SK-N-MC (cell line): ENCODE data around the gene KCNK17.
A peak's percentile ranks its signal among the peaks of the same experiment; 100 is the strongest.

ENCODE experiments used
- DNase-seq: peaks from one replicate; pipeline ENCODE4 v3.0.0-alpha.2; 2011; ENCODE audit warnings: low read depth, low spot score
- H3K27ac ChIP-seq: fragments of 200-600 bp; sonication (generic); 2 replicates; pipeline ENCODE4 v1.5.1; 2016; ENCODE audit warnings: mixed run types
- H3K36me3 ChIP-seq: fragments of 200-600 bp; sonication (generic); 2 replicates; pipeline ENCODE4 v1.6.1; 2017; ENCODE audit warnings: antibody characterized with exemption, low read length, mixed read lengths; ENCODE audit not compliant: insufficient read depth
- H3K4me3 ChIP-seq: fragments of 200-600 bp; sonication (generic); 2 replicates; pipeline ENCODE4 v1.5.1; 2016
- H3K9ac ChIP-seq: fragments of 200-600 bp; sonication (generic); 2 replicates; pipeline ENCODE4 v1.8.0; 2017; ENCODE audit warnings: mixed run types, mixed read lengths; ENCODE audit not compliant: insufficient read length
- H3K9me3 ChIP-seq: fragments of 200-600 bp; sonication (generic); 2 replicates; pipeline ENCODE4 v1.6.1; 2017; ENCODE audit warnings: low read depth, mild to moderate bottlenecking, antibody characterized with exemption, low read length, moderate library complexity, mixed read lengths
- EZH2 ChIP-seq: fragments of 200-600 bp; sonication (generic); IDR thresholded peaks from one replicate; pipeline ENCODE4 v1.6.1; 2017; ENCODE audit warnings: antibody characterized with exemption
- FOXP2 ChIP-seq: optimal IDR thresholded peaks from 2 replicates; pipeline ENCODE3; 2011; ENCODE audit warnings: mild to moderate bottlenecking, moderate library complexity; ENCODE audit not compliant: insufficient read depth; ENCODE audit errors: extremely low read length, control extremely low read depth
- POLR2AphosphoS5 ChIP-seq: IDR thresholded peaks from 2 replicates; pipeline ENCODE4 v1.6.1; 2012; ENCODE audit warnings: mild to moderate bottlenecking, low read depth, low read length, borderline replicate concordance

KCNK17 gene

GRCh38 chr6:39302669-39303424 lies 11.4 kb downstream of the KCNK17 start:
- Histone ChIP-seq H3K9me3 (no peaks in the 10 kb centered on the region), H3K4me3 (no peak overlapping the region), H3K27ac (no peak overlapping the region), H3K9ac (no peak overlapping the region), H3K36me3 (no peaks in the 10 kb centered on the region)
- DNase-seq, result peak; percentile 12
- no peak for TF ChIP-seq FOXP2
- TF ChIP-seq POLR2AphosphoS5, result no peak
- no peak for TF ChIP-seq EZH2

- Histone ChIP-seq H3K36me3 (no peaks in the 10 kb centered on the region), H3K9ac (no peak overlapping the region), H3K4me3 (no peak overlapping the region), H3K27ac (no peak overlapping the region), H3K9me3 (no peaks in the 10 kb centered on the region)
- no peak for DNase-seq
- TF ChIP-seq FOXP2, result no peak
- TF ChIP-seq EZH2, result no peak
- no peak for TF ChIP-seq POLR2AphosphoS5
These were observed 12.2 kb downstream of the KCNK17 start for GRCh38 chr6:39302011-39302410.

GRCh38 chr6:39301606-39302005 lies 12.6 kb downstream of the KCNK17 start:
- Histone ChIP-seq H3K9ac (no peak overlapping the region), H3K36me3 (no peaks in the 10 kb centered on the region), H3K4me3 (no peak overlapping the region), H3K27ac (no peak overlapping the region), H3K9me3 (no peaks in the 10 kb centered on the region)
- no peak for DNase-seq
- TF ChIP-seq POLR2AphosphoS5 (no peak), FOXP2 (no peak), EZH2 (no peak)

- no peak overlapping the region for H3K4me3 ChIP-seq
- TF ChIP-seq FOXP2 (no peak), POLR2AphosphoS5 (no peak), EZH2 (no peak)
- DNase-seq, result no peak
- no peaks in the 10 kb centered on the region for H3K36me3 ChIP-seq
- no peak overlapping the region for H3K27ac ChIP-seq
- no peak overlapping the region for H3K9ac ChIP-seq
- H3K9me3 ChIP-seq, result no peaks in the 10 kb centered on the region
These were observed 13.5 kb downstream of the KCNK17 start for GRCh38 chr6:39300739-39301138.

GRCh38 chr6:39298061-39298460 lies 16.2 kb downstream of the KCNK17 start:
- Histone ChIP-seq H3K9me3 (no peaks in the 10 kb centered on the region), H3K4me3 (no peak overlapping the region), H3K9ac (no peak overlapping the region), H3K27ac (no peak overlapping the region), H3K36me3 (no peaks in the 10 kb centered on the region)
- no peak for TF ChIP-seq FOXP2
- no peak for TF ChIP-seq POLR2AphosphoS5
- TF ChIP-seq EZH2, result no peak
- DNase-seq, result no peak

- Histone ChIP-seq H3K9me3 (no peaks in the 10 kb centered on the region), H3K4me3 (no peak overlapping the region), H3K36me3 (no peaks in the 10 kb centered on the region), H3K9ac (no peak overlapping the region), H3K27ac (no peak overlapping the region)
- no peak for DNase-seq
- TF ChIP-seq EZH2, result no peak
- no peak for TF ChIP-seq POLR2AphosphoS5
- no peak for TF ChIP-seq FOXP2
These were observed 17.2 kb downstream of the KCNK17 start for GRCh38 chr6:39296745-39297640.

GRCh38 chr6:39295611-39296011 lies 18.6 kb downstream of the KCNK17 start:
- Histone ChIP-seq H3K27ac (no peak overlapping the region), H3K4me3 (no peak overlapping the region), H3K36me3 (no peaks in the 10 kb centered on the region), H3K9ac (no peak overlapping the region), H3K9me3 (no peaks in the 10 kb centered on the region)
- no peak for DNase-seq
- TF ChIP-seq EZH2, result no peak
- TF ChIP-seq FOXP2, result no peak
- TF ChIP-seq POLR2AphosphoS5, result no peak

GRCh38 chr6:39294899-39295298 lies 19.3 kb downstream of the KCNK17 start:
- H3K27ac ChIP-seq, result no peak overlapping the region
- no peak for DNase-seq
- H3K9ac ChIP-seq, result no peak overlapping the region
- no peaks in the 10 kb centered on the region for H3K36me3 ChIP-seq
- no peak for TF ChIP-seq POLR2AphosphoS5
- no peak for TF ChIP-seq FOXP2
- TF ChIP-seq EZH2, result no peak
- H3K9me3 ChIP-seq, result no peaks in the 10 kb centered on the region
- no peak overlapping the region for H3K4me3 ChIP-seq
